Measurements from ENCODE around the gene ZBTB38.
A peak's percentile ranks its signal among the peaks of the same experiment; 100 is the strongest.

Gene ZBTB38

GRCh38 chr3:141370065-141370533 is 1.8 kb downstream of the ZBTB38 start:
- H3K27ac ChIP-seq, result no peak overlapping the region
- TF ChIP-seq ZFX (IDR thresholded peaks at IDR 0.05; ENCODE audit: borderline replicate concordance), result no peak
- TF ChIP-seq CTCF (IDR thresholded peaks at IDR 0.05), result no peak

GRCh38 chr3:141371882-141372281 is 3.6 kb downstream of the ZBTB38 start:
- TF ChIP-seq CTCF (IDR thresholded peaks at IDR 0.05) (no peak), ZFX (IDR thresholded peaks at IDR 0.05; ENCODE audit: borderline replicate concordance) (no peak)
- H3K27ac ChIP-seq, result no peak overlapping the region

- TF ChIP-seq CTCF (IDR thresholded peaks at IDR 0.05), result no peak
- TF ChIP-seq ZFX (IDR thresholded peaks at IDR 0.05; ENCODE audit: borderline replicate concordance), result no peak
- no peak overlapping the region for H3K27ac ChIP-seq
These were observed 4.4 kb downstream of the ZBTB38 start for GRCh38 chr3:141372656-141373055.

- no peak overlapping the region for H3K27ac ChIP-seq
- TF ChIP-seq ZFX (IDR thresholded peaks at IDR 0.05; ENCODE audit: borderline replicate concordance) (no peak), CTCF (IDR thresholded peaks at IDR 0.05) (no peak)
These were observed 4.9 kb downstream of the ZBTB38 start for GRCh38 chr3:141373232-141373631.

- no peak for TF ChIP-seq ZFX (IDR thresholded peaks at IDR 0.05; ENCODE audit: borderline replicate concordance)
- TF ChIP-seq CTCF (IDR thresholded peaks at IDR 0.05), result no peak
- H3K27ac ChIP-seq, result no peak overlapping the region
These were observed 5.6 kb downstream of the ZBTB38 start for GRCh38 chr3:141373768-141374526.

- H3K27ac ChIP-seq, result no peak overlapping the region
- TF ChIP-seq ZFX (IDR thresholded peaks at IDR 0.05; ENCODE audit: borderline replicate concordance), result no peak
These were observed 7.3 kb downstream of the ZBTB38 start for GRCh38 chr3:141375381-141376301.

- H3K27ac ChIP-seq, result peak overlapping the region; percentile 10; the same call in 1 of the 2 replicates
- TF ChIP-seq ZFX (IDR thresholded peaks at IDR 0.05; ENCODE audit: borderline replicate concordance) (no peak), CTCF (IDR thresholded peaks at IDR 0.05) (no peak)
These were observed 9.1 kb downstream of the ZBTB38 start for GRCh38 chr3:141377377-141377776.

Data from 22Rv1 (cell line).